CD4-positive, alpha-beta T cell (primary cell): Measurements from ENCODE around the gene CCR7. TPM values are rescaled to one million over a fixed set of nuclear protein-coding genes. Genes with fewer than 3 reads are reported as not detected.
A peak's percentile ranks its signal among the peaks of the same experiment; 100 is the strongest.

Experiments
- ATAC-seq: fragments of 200-7000 bp; cut with Tn5 transposase; one replicate; pipeline ENCODE4 v1.10.0; 2022; ENCODE audit warnings: mild to moderate bottlenecking; ENCODE audit not compliant: poor library complexity
- CTCF ChIA-PET: fragments of 350-600 bp; sonication (Branson Sonifier 250); formaldehyde crosslinking; loops from one replicate; lab custom pipeline; 2021; ENCODE audit warnings: antibody characterized with exemption, inconsistent platforms; lab: Charles Lee
- POLR2A ChIA-PET: fragments of 350-600 bp; sonication (Branson Sonifier 250); formaldehyde crosslinking; loops from one replicate; lab custom pipeline; 2021; ENCODE audit warnings: antibody characterized with exemption, inconsistent platforms; lab: Charles Lee
- DNase-seq, 14 experiments: peaks; one replicate each; pipeline ENCODE4 v3.0.0-alpha.2; 2013 to 2020; ENCODE audit warnings: mixed read lengths in 2 of 14
- H3K27ac ChIP-seq, 2 donors: one replicate each; pipeline versions ENCODE4 v1.5.1 to v1.7.0; 2013; ENCODE audit warnings: low read length in 2 of 2, low read depth in 1 of 2, mild to moderate bottlenecking in 1 of 2
- H3K27me3 ChIP-seq, 2 experiments: 1 replicate in 1 of 2; 2 replicates in 1 of 2; pipeline versions ENCODE4 v1.6.1 to v1.7.0; 2013; ENCODE audit warnings: low read length in 2 of 2, control low read depth in 1 of 2, mild to moderate bottlenecking in 1 of 2, moderate library complexity in 1 of 2; ENCODE audit not compliant: insufficient read depth in 2 of 2, control insufficient read depth in 1 of 2
- H3K36me3 ChIP-seq: one replicate; pipeline ENCODE4 v1.6.1; 2013; ENCODE audit warnings: low read length, control low read depth; ENCODE audit not compliant: insufficient read depth
- H3K4me1 ChIP-seq: one replicate; pipeline ENCODE4 v1.6.1; 2013; ENCODE audit warnings: low read length, control low read depth; ENCODE audit not compliant: insufficient read depth
- H3K4me3 ChIP-seq: one replicate; pipeline ENCODE4 v1.5.1; 2013; ENCODE audit warnings: mild to moderate bottlenecking, low read length, moderate library complexity
- H3K9me3 ChIP-seq, 2 experiments: 1 replicate in 1 of 2; 2 replicates in 1 of 2; pipeline versions ENCODE4 v1.6.1 to v1.7.0; 2013; ENCODE audit warnings: low read length in 2 of 2, mild to moderate bottlenecking in 2 of 2, control low read depth in 1 of 2, moderate library complexity in 1 of 2; ENCODE audit not compliant: control insufficient read depth in 1 of 2, insufficient read depth in 1 of 2
- H3K27ac Mint-ChIP-seq: one replicate; pipeline ENCODE4 v1.8.0; 2020; ENCODE audit warnings: mixed read lengths
- H3K27me3 Mint-ChIP-seq: one replicate; pipeline ENCODE4 v1.8.0; 2021; ENCODE audit warnings: mixed read lengths
- H3K36me3 Mint-ChIP-seq: one replicate; pipeline ENCODE4 v1.8.0; 2021; ENCODE audit warnings: low read depth, mixed read lengths
- H3K4me1 Mint-ChIP-seq: one replicate; pipeline ENCODE4 v1.8.0; 2021; ENCODE audit warnings: low read depth, mixed read lengths
- H3K4me3 Mint-ChIP-seq: one replicate; pipeline ENCODE4 v1.8.0; 2020; ENCODE audit warnings: mild to moderate bottlenecking, mixed read lengths
- H3K9me3 Mint-ChIP-seq: one replicate; pipeline ENCODE4 v1.8.0; 2020; ENCODE audit warnings: mixed read lengths
- intact Hi-C, 2 experiments: fragments of 100-400 bp; cut with DNase I in 1 of 2; cut with micrococcal nuclease in 1 of 2; formaldehyde crosslinking; loops; one replicate each; pipeline versions ENCODE4 v1.15.1 to v1.9.0; 2023 to 2025; cut with DNase I, micrococcal nuclease
- total RNA-seq, 174 experiments: library from RNA in 2 of 174; stranded (reverse) in 2 of 174; gene quantifications; one replicate each; pipeline ENCODE4 v1.2.3 and lab custom pipeline; 2021 to 2026
- TF ChIP-seq, protein P1 (sequence below): fragments of 200-600 bp; IDR thresholded peaks from one replicate; pipeline ENCODE4 v1.8.0; 2022; ENCODE audit warnings: antibody characterized with exemption, mild to moderate bottlenecking

The CCR7 gene
- total RNA-seq, 2 experiments from 2014 or later = 170 to 180 TPM

GRCh38 chr17:40606548-40607353, 41.5 kb upstream of the CCR7 start:
- POLR2A ChIA-PET = interaction anchor here (1.0 to 29.4 kb wide), 7 partner anchors 9 to 1083 kb away, joined by 3 to 1290 read pairs (median 6); partner anchors contain the start of genes CCR7 and SMARCE1
- H3K9me3 Mint-ChIP-seq = no peaks in the 10 kb centered on the region
- Histone ChIP-seq H3K36me3 (no peaks in the 10 kb centered on the region), H3K27ac (peak overlapping the region; percentile 97 to 99), H3K4me1 (peaks cover 98% of the 10 kb centered on the region), H3K4me3 (no peak overlapping the region), H3K9me3 (no peaks in the 10 kb centered on the region), H3K27me3 (no peaks in the 10 kb centered on the region)
- peak overlapping the region; percentile 98 for H3K27ac Mint-ChIP-seq
- peak overlapping the region; percentile 73 for H3K4me3 Mint-ChIP-seq
- no peak for DNase-seq
- H3K36me3 Mint-ChIP-seq = no peaks in the 10 kb centered on the region
- intact Hi-C loops = loop anchor here (5.0 kb wide), 1 partner anchor 284 kb away; no protein-coding TSS in a partner anchor
- TF ChIP-seq, protein P1, sequence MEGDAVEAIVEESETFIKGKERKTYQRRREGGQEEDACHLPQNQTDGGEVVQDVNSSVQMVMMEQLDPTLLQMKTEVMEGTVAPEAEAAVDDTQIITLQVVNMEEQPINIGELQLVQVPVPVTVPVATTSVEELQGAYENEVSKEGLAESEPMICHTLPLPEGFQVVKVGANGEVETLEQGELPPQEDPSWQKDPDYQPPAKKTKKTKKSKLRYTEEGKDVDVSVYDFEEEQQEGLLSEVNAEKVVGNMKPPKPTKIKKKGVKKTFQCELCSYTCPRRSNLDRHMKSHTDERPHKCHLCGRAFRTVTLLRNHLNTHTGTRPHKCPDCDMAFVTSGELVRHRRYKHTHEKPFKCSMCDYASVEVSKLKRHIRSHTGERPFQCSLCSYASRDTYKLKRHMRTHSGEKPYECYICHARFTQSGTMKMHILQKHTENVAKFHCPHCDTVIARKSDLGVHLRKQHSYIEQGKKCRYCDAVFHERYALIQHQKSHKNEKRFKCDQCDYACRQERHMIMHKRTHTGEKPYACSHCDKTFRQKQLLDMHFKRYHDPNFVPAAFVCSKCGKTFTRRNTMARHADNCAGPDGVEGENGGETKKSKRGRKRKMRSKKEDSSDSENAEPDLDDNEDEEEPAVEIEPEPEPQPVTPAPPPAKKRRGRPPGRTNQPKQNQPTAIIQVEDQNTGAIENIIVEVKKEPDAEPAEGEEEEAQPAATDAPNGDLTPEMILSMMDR = no peak
- peaks cover 95% of the 10 kb centered on the region for H3K4me1 Mint-ChIP-seq
- no peak for ATAC-seq
- CTCF ChIA-PET = interaction anchor here (1.1 to 17.1 kb wide), 4 partner anchors 9 to 73 kb away, joined by 4 to 288 read pairs (median 8); partner anchors contain the start of gene CCR7
- no peaks in the 10 kb centered on the region for H3K27me3 Mint-ChIP-seq

- H3K27me3 ChIP-seq = no peaks in the 10 kb centered on the region
- Mint-ChIP-seq H3K4me1 (peaks cover 95% of the 10 kb centered on the region), H3K36me3 (no peaks in the 10 kb centered on the region), H3K4me3 (peak overlapping the region; percentile 64), H3K27ac (peak overlapping the region; percentile 98), H3K9me3 (no peaks in the 10 kb centered on the region), H3K27me3 (no peaks in the 10 kb centered on the region)
- H3K4me1 ChIP-seq = peaks cover 94% of the 10 kb centered on the region
- H3K27ac ChIP-seq = peak overlapping the region; percentile 90 to 99
- POLR2A ChIA-PET = interaction anchor here (0.6 to 29.4 kb wide), 12 partner anchors 8 to 1084 kb away, joined by 3 to 1290 read pairs (median 4); partner anchors contain the start of genes CCR7 and EIF1
- TF ChIP-seq, protein P1 = no peak
- DNase-seq (peak; percentile 52 to 83 (median 71)), ATAC-seq (peak; percentile 43)
- no peaks in the 10 kb centered on the region for H3K9me3 ChIP-seq
- intact Hi-C loops = loop anchor here (2.0 to 5.0 kb wide), 2 partner anchors 41 to 283 kb away; partner anchors contain the start of gene CCR7 (in 1 of the 2)
- H3K36me3 ChIP-seq = no peaks in the 10 kb centered on the region
- CTCF ChIA-PET = interaction anchor here (1.0 to 17.1 kb wide), 4 partner anchors 10 to 72 kb away, joined by 3 to 288 read pairs (median 18); partner anchors contain the start of gene CCR7
- peak overlapping the region; percentile 14 for H3K4me3 ChIP-seq
Measured at GRCh38 chr17:40605306-40605705, 40.0 kb upstream of the CCR7 start.

- TF ChIP-seq, protein P1 = no peak
- peaks cover 95% of the 10 kb centered on the region for H3K4me1 ChIP-seq
- H3K27ac ChIP-seq = peak overlapping the region; percentile 90 to 99
- peak overlapping the region; percentile 64 for H3K4me3 Mint-ChIP-seq
- H3K27me3 ChIP-seq = no peaks in the 10 kb centered on the region
- ChIA-PET POLR2A (interaction anchor here (0.9 to 29.4 kb wide), 7 partner anchors 10 to 1085 kb away, joined by 3 to 1290 read pairs (median 9); partner anchors contain the start of genes CCR7 and EIF1), CTCF (interaction anchor here (1.0 to 17.1 kb wide), 5 partner anchors 11 to 71 kb away, joined by 3 to 288 read pairs (median 12); partner anchors contain the start of gene CCR7)
- intact Hi-C loops = loop anchor here (2.0 to 5.0 kb wide), 2 partner anchors 40 to 282 kb away; partner anchors contain the start of gene CCR7 (in 1 of the 2)
- H3K27ac Mint-ChIP-seq = peak overlapping the region; percentile 98
- H3K36me3 Mint-ChIP-seq = no peaks in the 10 kb centered on the region
- DNase-seq (no peak), ATAC-seq (no peak)
- no peaks in the 10 kb centered on the region for H3K9me3 Mint-ChIP-seq
- no peaks in the 10 kb centered on the region for H3K9me3 ChIP-seq
- H3K4me3 ChIP-seq = no peak overlapping the region
- no peaks in the 10 kb centered on the region for H3K36me3 ChIP-seq
- H3K27me3 Mint-ChIP-seq = no peaks in the 10 kb centered on the region
- peaks cover 95% of the 10 kb centered on the region for H3K4me1 Mint-ChIP-seq
Measured at GRCh38 chr17:40604327-40605080, 39.2 kb upstream of the CCR7 start.
